Chondrocyte (in vitro differentiated cells): ENCODE measurements around the gene LRG1. TPM values are rescaled to one million over a fixed set of nuclear protein-coding genes. Genes with fewer than 3 reads are reported as not detected.

Experiments used
- DNase-seq: peaks from one replicate; pipeline ENCODE4 v3.0.0; 2021; ENCODE audit warnings: mixed read lengths, low spot score
- H3K27ac Mint-ChIP-seq: one replicate; pipeline ENCODE4 v1.8.0; 2021; ENCODE audit warnings: mild to moderate bottlenecking, moderate library complexity, mixed read lengths; ENCODE audit not compliant: unreplicated experiment
- H3K27me3 Mint-ChIP-seq: 2 replicates; pipeline ENCODE4 v1.8.0; 2021; ENCODE audit warnings: low read depth, mixed read lengths
- H3K36me3 Mint-ChIP-seq: 2 replicates; pipeline ENCODE4 v1.8.0; 2021; ENCODE audit warnings: low read depth, mixed read lengths
- H3K4me1 Mint-ChIP-seq: 2 replicates; pipeline ENCODE4 v1.8.0; 2021; ENCODE audit warnings: low read depth, mild to moderate bottlenecking, mixed read lengths
- H3K4me3 Mint-ChIP-seq: one replicate; pipeline ENCODE4 v1.8.0; 2021; ENCODE audit warnings: mild to moderate bottlenecking, moderate library complexity, mixed read lengths; ENCODE audit not compliant: unreplicated experiment
- H3K9me3 Mint-ChIP-seq: 2 replicates; pipeline ENCODE4 v1.8.0; 2021; ENCODE audit warnings: low read depth, mixed read lengths
- CTCF ChIP-seq: fragments of 200-600 bp; sonication (generic); IDR thresholded peaks from 2 replicates; pipeline ENCODE4 v1.5.0; 2021; ENCODE audit warnings: antibody characterized with exemption, mild to moderate bottlenecking, moderate library complexity
- total RNA-seq: library from RNA; stranded (reverse); gene quantifications from 3 replicates; pipeline ENCODE4 v1.2.1, GENCODE V29; 2021

Gene LRG1
- total RNA-seq, 1 donor from 2014 or later = not detected

GRCh38 chr19:4554717-4555116 is 14.9 kb upstream of the LRG1 start:
- Mint-ChIP-seq H3K4me1 (no peaks in the 10 kb centered on the region), H3K27me3 (no peaks in the 10 kb centered on the region), H3K36me3 (peaks cover 4% of the 10 kb centered on the region), H3K9me3 (no peaks in the 10 kb centered on the region), H3K4me3 (no peak overlapping the region), H3K27ac (peak overlapping the region; percentile 27)
- TF ChIP-seq CTCF = no peak
- DNase-seq = no peak

- no peak for TF ChIP-seq CTCF
- no peaks in the 10 kb centered on the region for H3K27me3 Mint-ChIP-seq
- peaks cover 4% of the 10 kb centered on the region for H3K36me3 Mint-ChIP-seq
- no peak for DNase-seq
- H3K4me3 Mint-ChIP-seq = no peak overlapping the region
- H3K4me1 Mint-ChIP-seq = no peaks in the 10 kb centered on the region
- no peaks in the 10 kb centered on the region for H3K9me3 Mint-ChIP-seq
- no peak overlapping the region for H3K27ac Mint-ChIP-seq
Observed at GRCh38 chr19:4553775-4554174, 13.9 kb upstream of the LRG1 start.

- Mint-ChIP-seq H3K36me3 (peaks cover 4% of the 10 kb centered on the region), H3K4me3 (no peak overlapping the region), H3K9me3 (no peaks in the 10 kb centered on the region), H3K27me3 (no peaks in the 10 kb centered on the region), H3K27ac (no peak overlapping the region), H3K4me1 (no peaks in the 10 kb centered on the region)
- DNase-seq = no peak
- no peak for TF ChIP-seq CTCF
Observed at GRCh38 chr19:4553092-4553695, 13.4 kb upstream of the LRG1 start.

GRCh38 chr19:4552525-4552819 is 12.6 kb upstream of the LRG1 start:
- H3K36me3 Mint-ChIP-seq = peaks cover 4% of the 10 kb centered on the region

GRCh38 chr19:4550479-4551050 is 10.7 kb upstream of the LRG1 start:
- no peaks in the 10 kb centered on the region for H3K9me3 Mint-ChIP-seq
- TF ChIP-seq CTCF = no peak
- peak; percentile 81 for DNase-seq
- no peak overlapping the region for H3K4me3 Mint-ChIP-seq
- H3K27ac Mint-ChIP-seq = no peak overlapping the region
- no peaks in the 10 kb centered on the region for H3K27me3 Mint-ChIP-seq
- H3K4me1 Mint-ChIP-seq = no peaks in the 10 kb centered on the region
- peaks cover 4% of the 10 kb centered on the region for H3K36me3 Mint-ChIP-seq

More at GRCh38 chr19:4552525-4552819, 12.6 kb upstream of the LRG1 start:
- H3K9me3 Mint-ChIP-seq = no peaks in the 10 kb centered on the region
- TF ChIP-seq CTCF = no peak
- H3K27ac Mint-ChIP-seq = no peak overlapping the region
- no peak overlapping the region for H3K4me3 Mint-ChIP-seq
- H3K27me3 Mint-ChIP-seq = no peaks in the 10 kb centered on the region
- H3K4me1 Mint-ChIP-seq = no peaks in the 10 kb centered on the region
- peak; percentile 86 for DNase-seq
